Measurements from ENCODE around the gene LRRD1.
"Not testable (repeated sequence)": the region's sequence is repeated elsewhere in the genome, so short reads cannot be mapped to it uniquely, and the experiment has no call there.

LRRD1 gene

DNA sequence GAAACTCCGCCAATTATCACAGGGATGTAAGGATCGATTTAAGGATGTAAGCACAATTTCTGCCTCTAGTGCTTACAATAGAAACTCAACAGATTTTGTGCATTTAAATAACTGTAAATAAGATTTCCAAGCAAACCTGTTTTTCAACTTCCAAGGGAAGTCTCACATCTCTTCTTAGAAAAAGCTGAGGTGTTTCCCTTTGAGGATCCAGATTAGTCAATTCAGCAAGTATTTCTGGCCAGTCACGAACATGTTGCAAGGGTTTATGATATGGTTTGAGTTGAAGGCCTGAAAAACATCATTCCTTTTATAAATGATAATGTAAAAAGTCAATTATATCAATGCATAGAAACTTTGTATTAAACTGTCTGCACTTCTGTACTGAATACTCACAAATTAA, 42.8 kb upstream of the LRRD1 start:
- Histone ChIP-seq H3K9ac (no peak overlapping the region), H3K27me3 (ENCODE audit: control insufficient read depth, insufficient read depth, low read length) (no peaks in the 10 kb centered on the region), H3K9me3 (ENCODE audit: control insufficient read depth, low read length) (no peaks in the 10 kb centered on the region), H3K4me2 (ENCODE audit: low read length) (peak overlapping the region; percentile 21), H3K36me3 (ENCODE audit: control insufficient read depth, insufficient read depth, low read length) (no peaks in the 10 kb centered on the region), H3K4me3 (ENCODE audit: low read depth, low read length) (peak overlapping the region; percentile 19), H3K4me1 (no peaks in the 10 kb centered on the region), H3K79me2 (no peaks in the 10 kb centered on the region), H3K27ac (no peak overlapping the region), H2AFZ (no peak overlapping the region)
- TF ChIP-seq, protein P1, sequence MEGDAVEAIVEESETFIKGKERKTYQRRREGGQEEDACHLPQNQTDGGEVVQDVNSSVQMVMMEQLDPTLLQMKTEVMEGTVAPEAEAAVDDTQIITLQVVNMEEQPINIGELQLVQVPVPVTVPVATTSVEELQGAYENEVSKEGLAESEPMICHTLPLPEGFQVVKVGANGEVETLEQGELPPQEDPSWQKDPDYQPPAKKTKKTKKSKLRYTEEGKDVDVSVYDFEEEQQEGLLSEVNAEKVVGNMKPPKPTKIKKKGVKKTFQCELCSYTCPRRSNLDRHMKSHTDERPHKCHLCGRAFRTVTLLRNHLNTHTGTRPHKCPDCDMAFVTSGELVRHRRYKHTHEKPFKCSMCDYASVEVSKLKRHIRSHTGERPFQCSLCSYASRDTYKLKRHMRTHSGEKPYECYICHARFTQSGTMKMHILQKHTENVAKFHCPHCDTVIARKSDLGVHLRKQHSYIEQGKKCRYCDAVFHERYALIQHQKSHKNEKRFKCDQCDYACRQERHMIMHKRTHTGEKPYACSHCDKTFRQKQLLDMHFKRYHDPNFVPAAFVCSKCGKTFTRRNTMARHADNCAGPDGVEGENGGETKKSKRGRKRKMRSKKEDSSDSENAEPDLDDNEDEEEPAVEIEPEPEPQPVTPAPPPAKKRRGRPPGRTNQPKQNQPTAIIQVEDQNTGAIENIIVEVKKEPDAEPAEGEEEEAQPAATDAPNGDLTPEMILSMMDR (IDR thresholded peaks at IDR 0.05): no peak

DNA sequence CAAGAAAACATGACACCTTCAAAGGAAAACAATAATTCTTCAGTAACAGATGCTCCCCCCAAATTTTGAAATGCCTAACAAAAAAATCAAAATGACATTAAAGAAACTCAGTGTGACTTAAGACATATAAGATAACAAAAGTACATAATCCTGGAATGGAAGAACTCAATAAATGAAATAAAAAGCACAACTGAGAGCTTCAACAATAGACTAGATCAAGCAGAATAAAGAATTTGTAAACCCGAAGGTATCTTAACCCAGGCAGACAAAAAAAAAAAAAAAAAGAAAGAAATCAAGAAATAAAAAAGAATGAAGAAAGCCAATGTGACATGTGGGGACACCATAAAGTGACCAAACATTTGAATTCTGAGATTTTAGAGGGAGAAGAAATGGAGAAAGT, 27.7 kb upstream of the LRRD1 start:
- Histone ChIP-seq H3K27me3 (ENCODE audit: control insufficient read depth, insufficient read depth, low read length) (no peaks in the 10 kb centered on the region), H3K9ac (no peak overlapping the region), H3K79me2 (peaks cover 8% of the 10 kb centered on the region), H2AFZ (no peak overlapping the region), H3K27ac (no peak overlapping the region), H3K4me3 (ENCODE audit: low read depth, low read length) (no peak overlapping the region), H3K4me1 (no peaks in the 10 kb centered on the region), H3K4me2 (ENCODE audit: low read length) (no peak overlapping the region), H3K36me3 (ENCODE audit: control insufficient read depth, insufficient read depth, low read length) (no peaks in the 10 kb centered on the region), H3K9me3 (ENCODE audit: control insufficient read depth, low read length) (no peaks in the 10 kb centered on the region)
- TF ChIP-seq, protein P1 (IDR thresholded peaks at IDR 0.05): no peak

DNA sequence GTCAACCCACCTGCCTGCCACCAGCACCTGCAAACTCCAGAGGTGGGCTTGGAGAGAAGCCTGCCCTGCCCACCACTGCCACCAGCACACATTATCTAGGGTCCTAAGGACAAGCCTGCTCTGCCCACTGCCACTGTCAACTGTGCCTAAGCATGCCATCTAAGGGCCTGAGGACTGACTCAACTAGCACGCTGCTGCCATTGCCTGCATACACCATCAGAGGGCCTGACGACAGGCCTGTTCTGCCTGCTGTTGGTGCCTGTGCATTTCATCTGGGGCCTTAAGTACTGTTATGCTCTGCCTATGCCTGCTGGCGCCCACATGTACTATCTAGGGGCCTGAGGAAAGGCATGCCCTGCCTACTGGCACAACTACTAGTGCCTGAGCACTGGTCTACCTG, 27.0 kb upstream of the LRRD1 start:
- Histone ChIP-seq H3K4me3 (ENCODE audit: low read depth, low read length) (no peak overlapping the region), H3K79me2 (peaks cover 8% of the 10 kb centered on the region), H3K9ac (no peak overlapping the region), H3K4me1 (no peaks in the 10 kb centered on the region), H3K27me3 (ENCODE audit: control insufficient read depth, insufficient read depth, low read length) (no peaks in the 10 kb centered on the region), H3K36me3 (ENCODE audit: control insufficient read depth, insufficient read depth, low read length) (no peaks in the 10 kb centered on the region), H3K9me3 (ENCODE audit: control insufficient read depth, low read length) (no peaks in the 10 kb centered on the region), H3K4me2 (ENCODE audit: low read length) (no peak overlapping the region), H3K27ac (no peak overlapping the region), H2AFZ (no peak overlapping the region)
- TF ChIP-seq, protein P1 (IDR thresholded peaks at IDR 0.05): no peak

DNA sequence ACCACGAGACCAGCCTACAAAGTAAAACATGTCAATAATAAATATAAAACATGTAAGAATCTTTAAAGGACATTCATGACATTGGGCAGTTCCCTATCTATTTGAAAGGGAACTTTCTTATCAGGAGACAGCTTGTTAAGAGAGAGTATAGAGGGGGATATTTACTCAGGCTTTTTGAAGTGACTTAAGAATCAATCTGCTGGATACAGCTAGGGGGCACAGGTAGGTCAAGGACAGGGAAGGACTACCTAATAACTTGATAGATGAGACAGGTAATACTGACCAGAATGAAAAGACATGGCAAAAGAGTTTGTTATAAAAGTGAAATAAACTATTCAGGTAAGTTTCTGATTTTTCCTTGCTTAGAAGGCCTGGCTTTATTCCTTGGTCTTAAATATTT, 21.8 kb upstream of the LRRD1 start:
- Histone ChIP-seq H3K4me3 (ENCODE audit: low read depth, low read length) (no peak overlapping the region), H2AFZ (no peak overlapping the region), H3K79me2 (peaks cover under 1% of the 10 kb centered on the region), H3K36me3 (ENCODE audit: control insufficient read depth, insufficient read depth, low read length) (no peaks in the 10 kb centered on the region), H3K4me2 (ENCODE audit: low read length) (no peak overlapping the region), H3K9ac (no peak overlapping the region), H3K4me1 (no peaks in the 10 kb centered on the region), H3K9me3 (ENCODE audit: control insufficient read depth, low read length) (no peaks in the 10 kb centered on the region), H3K27me3 (ENCODE audit: control insufficient read depth, insufficient read depth, low read length) (no peaks in the 10 kb centered on the region), H3K27ac (no peak overlapping the region)
- TF ChIP-seq, protein P1 (IDR thresholded peaks at IDR 0.05): no peak

DNA sequence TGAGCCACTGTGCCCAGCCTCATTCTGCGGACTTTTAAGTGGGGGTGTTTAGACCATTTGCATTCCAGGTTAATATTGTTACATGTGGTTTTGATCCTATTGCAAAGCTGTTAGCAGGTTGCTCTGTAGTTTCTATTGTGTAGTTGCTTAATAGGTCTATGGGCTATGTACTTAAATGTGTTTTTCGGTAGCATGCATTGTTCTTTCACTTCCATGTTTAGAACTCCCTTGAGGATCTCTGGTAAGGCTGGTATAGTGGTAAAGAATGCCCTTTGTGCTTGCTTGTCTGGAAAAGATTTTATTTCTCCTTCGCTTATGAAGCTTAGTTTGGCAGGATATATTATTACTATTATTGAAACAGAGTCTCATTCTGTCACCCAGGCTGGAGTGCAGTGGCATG, 13.4 kb upstream of the LRRD1 start:
- H3K79me2 ChIP-seq: no peaks in the 10 kb centered on the region

DNA sequence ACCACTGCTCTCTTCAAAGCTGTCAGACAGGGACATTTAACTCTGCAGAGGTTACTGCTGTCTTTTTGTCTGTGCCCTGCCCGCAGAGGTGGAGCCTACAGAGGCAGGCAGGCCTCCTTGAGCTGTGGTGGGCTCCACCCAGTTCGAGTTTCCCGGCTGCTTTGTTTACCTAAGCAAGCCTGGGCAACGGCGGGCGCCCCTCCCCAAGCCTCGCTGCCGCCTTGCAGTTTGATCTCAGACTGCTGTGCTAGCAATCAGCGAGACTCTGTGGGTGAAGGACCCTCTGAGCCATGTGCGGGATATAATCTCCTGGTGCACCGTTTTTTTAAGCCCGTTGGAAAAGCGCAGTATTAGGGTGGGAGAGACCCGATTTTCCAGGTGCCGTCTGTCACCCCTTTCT, 10.3 kb upstream of the LRRD1 start:
- not testable (repeated sequence) for H3K9me3 ChIP-seq (ENCODE audit: control insufficient read depth, low read length); H3K36me3 ChIP-seq (ENCODE audit: control insufficient read depth, insufficient read depth, low read length); H2AFZ ChIP-seq; H3K27me3 ChIP-seq (ENCODE audit: control insufficient read depth, insufficient read depth, low read length); H3K4me2 ChIP-seq (ENCODE audit: low read length); H3K9ac ChIP-seq; H3K27ac ChIP-seq; H3K79me2 ChIP-seq; H3K4me3 ChIP-seq (ENCODE audit: low read depth, low read length); H3K4me1 ChIP-seq

More for the DNA sequence above, 13.4 kb upstream of the LRRD1 start:
- Histone ChIP-seq H3K4me1 (no peaks in the 10 kb centered on the region), H3K9me3 (ENCODE audit: control insufficient read depth, low read length) (peaks cover 6% of the 10 kb centered on the region), H3K27ac (no peak overlapping the region), H3K9ac (no peak overlapping the region), H3K4me2 (ENCODE audit: low read length) (no peak overlapping the region), H3K4me3 (ENCODE audit: low read depth, low read length) (no peak overlapping the region), H3K27me3 (ENCODE audit: control insufficient read depth, insufficient read depth, low read length) (no peaks in the 10 kb centered on the region), H3K36me3 (ENCODE audit: control insufficient read depth, insufficient read depth, low read length) (no peaks in the 10 kb centered on the region), H2AFZ (no peak overlapping the region)
- TF ChIP-seq, protein P1 (IDR thresholded peaks at IDR 0.05): no peak

DNA sequence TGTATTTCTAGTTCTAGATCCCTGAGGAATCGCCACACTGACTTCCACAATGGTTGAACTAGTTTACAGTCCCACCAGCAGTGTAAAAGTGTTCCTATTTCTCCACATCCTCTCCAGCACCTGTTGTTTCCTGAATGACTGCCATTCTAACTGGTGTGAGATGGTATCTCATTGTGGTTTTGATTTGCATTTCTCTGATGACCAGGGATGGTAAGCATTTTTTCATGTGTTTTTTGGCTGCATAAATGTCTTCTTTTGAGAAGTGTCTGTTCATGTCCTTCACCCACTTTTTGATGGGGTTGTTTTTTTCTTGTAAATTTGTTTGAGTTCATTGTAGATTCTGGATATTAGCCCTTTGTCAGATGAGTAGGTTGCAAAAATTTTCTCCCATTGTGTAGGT, 5.4 kb upstream of the LRRD1 start:
- not testable (repeated sequence) for H3K4me1 ChIP-seq; H3K79me2 ChIP-seq; H3K9ac ChIP-seq; H3K27me3 ChIP-seq (ENCODE audit: control insufficient read depth, insufficient read depth, low read length); H2AFZ ChIP-seq; H3K27ac ChIP-seq; H3K9me3 ChIP-seq (ENCODE audit: control insufficient read depth, low read length); H3K4me2 ChIP-seq (ENCODE audit: low read length); H3K36me3 ChIP-seq (ENCODE audit: control insufficient read depth, insufficient read depth, low read length); H3K4me3 ChIP-seq (ENCODE audit: low read depth, low read length)

Data from parathyroid adenoma (tissue), 2 donors.